CD8-positive, alpha-beta memory T cell (primary cell): ENCODE results near the gene IGF2. TPM values are rescaled to one million over a fixed set of nuclear protein-coding genes. Genes with fewer than 3 reads are reported as not detected.

Experiments
- CTCF ChIA-PET: fragments of 350-600 bp; sonication (Branson Sonifier 250); formaldehyde crosslinking; loops from one replicate; lab custom pipeline; 2021; ENCODE audit warnings: antibody characterized with exemption; lab: Charles Lee
- POLR2A ChIA-PET: fragments of 350-600 bp; sonication (Branson Sonifier 250); formaldehyde crosslinking; loops from one replicate; lab custom pipeline; 2021; ENCODE audit warnings: antibody characterized with exemption; lab: Charles Lee
- DNase-seq, 5 donors: peaks; one replicate each; pipeline versions ENCODE4 v3.0.0 to v3.0.0-alpha.2; 2020 to 2022; ENCODE audit warnings: mixed read lengths in 1 of 5
- H3K27ac ChIP-seq: one replicate; pipeline ENCODE4 v1.7.0; 2013; ENCODE audit warnings: low read depth, mild to moderate bottlenecking, low read length, moderate library complexity
- H3K27me3 ChIP-seq: 2 replicates; pipeline ENCODE4 v1.7.0; 2013; ENCODE audit warnings: low read length, mild to moderate bottlenecking; ENCODE audit not compliant: insufficient read depth, poor library complexity, severe bottlenecking
- H3K36me3 ChIP-seq: 2 replicates; pipeline ENCODE4 v1.7.0; 2013; ENCODE audit warnings: mild to moderate bottlenecking, low read length, moderate library complexity; ENCODE audit not compliant: insufficient read depth
- H3K4me1 ChIP-seq: 2 replicates; pipeline ENCODE4 v1.7.0; 2013; ENCODE audit warnings: mild to moderate bottlenecking, low read length, moderate library complexity; ENCODE audit not compliant: insufficient read depth
- H3K4me3 ChIP-seq: 2 replicates; pipeline ENCODE4 v1.7.0; 2013; ENCODE audit warnings: mild to moderate bottlenecking, low read length
- H3K9me3 ChIP-seq: 2 replicates; pipeline ENCODE4 v1.7.0; 2013; ENCODE audit warnings: mild to moderate bottlenecking, low read length
- H3K27ac Mint-ChIP-seq, 8 donors: one replicate each; pipeline ENCODE4 v1.8.0; 2020 to 2021; ENCODE audit warnings: mixed read lengths in 8 of 8, mild to moderate bottlenecking in 6 of 8, inconsistent platforms in 3 of 8, moderate library complexity in 3 of 8
- H3K27me3 Mint-ChIP-seq, 2 donors: one replicate each; pipeline ENCODE4 v1.8.0; 2020 to 2021; ENCODE audit warnings: mixed read lengths in 2 of 2, mild to moderate bottlenecking in 1 of 2, moderate library complexity in 1 of 2
- H3K36me3 Mint-ChIP-seq, 3 donors: one replicate each; pipeline ENCODE4 v1.8.0; 2020 to 2021; ENCODE audit warnings: mixed read lengths in 3 of 3, inconsistent platforms in 1 of 3, mild to moderate bottlenecking in 1 of 3
- H3K4me1 Mint-ChIP-seq, 3 donors: one replicate each; pipeline ENCODE4 v1.8.0; 2020 to 2021; ENCODE audit warnings: mixed read lengths in 3 of 3, inconsistent platforms in 1 of 3, mild to moderate bottlenecking in 1 of 3
- H3K4me3 Mint-ChIP-seq, 7 donors: one replicate each; pipeline ENCODE4 v1.8.0; 2020 to 2021; ENCODE audit warnings: mixed read lengths in 7 of 7, mild to moderate bottlenecking in 6 of 7, moderate library complexity in 4 of 7, inconsistent platforms in 2 of 7
- H3K9me3 Mint-ChIP-seq, 5 donors: one replicate each; pipeline ENCODE4 v1.8.0; 2020 to 2022; ENCODE audit warnings: mixed read lengths in 5 of 5, mild to moderate bottlenecking in 3 of 5, moderate library complexity in 2 of 5, inconsistent platforms in 1 of 5
- polyA plus RNA-seq: library from polyadenylated mRNA; unstranded; fragments of 300-500 nt; fragmentation: Illumina TruSeq; gene quantifications from one replicate; pipeline ENCODE4 v1.2.3, GENCODE V29; 2021
- total RNA-seq, 2 experiments: library from RNA; stranded (reverse); gene quantifications; one replicate each; pipeline ENCODE4 v1.2.3, GENCODE V29; 2021

IGF2 gene
- total and polyA plus RNA-seq, 3 experiments from 2014 or later, result 3.3 to 3.5 TPM; not detected in 1

DNA sequence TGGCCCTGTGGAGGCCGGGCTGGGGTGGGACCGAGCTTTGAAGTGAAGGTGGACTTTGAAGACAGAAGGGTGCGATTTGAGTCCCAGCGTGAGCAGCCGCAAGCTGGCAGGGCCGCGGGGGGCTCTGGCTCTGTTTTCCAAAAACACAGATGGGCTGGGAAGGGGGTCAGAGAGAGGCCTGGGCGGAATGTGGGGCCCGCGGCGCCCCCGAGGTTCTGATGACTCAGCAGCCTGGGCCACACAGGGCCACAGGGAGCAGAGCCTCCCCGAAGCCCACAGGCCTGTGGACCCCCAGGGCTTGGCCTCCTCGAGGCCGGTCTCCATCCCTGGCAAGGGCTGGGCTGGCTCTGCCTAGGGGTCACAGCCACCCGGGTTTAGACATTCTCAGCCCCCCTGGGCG, 15.7 kb upstream of the IGF2 start:
- H3K9me3 ChIP-seq, result no peaks in the 10 kb centered on the region
- peaks cover 12% of the 10 kb centered on the region for H3K27me3 ChIP-seq
- Mint-ChIP-seq H3K4me3 (no peak overlapping the region), H3K4me1 (peaks cover 7 to 8% (median 7%) of the 10 kb centered on the region in 3 donors), H3K9me3 (no peaks in the 10 kb centered on the region), H3K27ac (no peak overlapping the region), H3K27me3 (peaks cover 15 to 18% of the 10 kb centered on the region in 2 donors), H3K36me3 (no peaks in the 10 kb centered on the region)
- H3K36me3 ChIP-seq, result no peaks in the 10 kb centered on the region
- H3K4me1 ChIP-seq, result peaks cover 6% of the 10 kb centered on the region
- CTCF ChIA-PET, result interaction anchor here (1.0 to 9.0 kb wide), 4 partner anchors 118 to 462 kb away, joined by 4 to 141 read pairs (median 44); no protein-coding TSS in a partner anchor
- no peak overlapping the region for H3K4me3 ChIP-seq
- no peak overlapping the region for H3K27ac ChIP-seq
- DNase-seq, result no peak
- POLR2A ChIA-PET, result no interaction called here

GRCh38 chr11:2154195-2154585, 15.0 kb upstream of the IGF2 start:
- peaks cover 19% of the 10 kb centered on the region in 2 donors for H3K27me3 Mint-ChIP-seq
- H3K27ac Mint-ChIP-seq, result no peak overlapping the region
- ChIA-PET POLR2A (no interaction called here), CTCF (interaction anchor here (1.4 to 9.0 kb wide), 6 partner anchors 117 to 501 kb away, joined by 3 to 141 read pairs (median 48); partner anchors contain the start of gene SYT8)
- Histone ChIP-seq H3K27ac (no peak overlapping the region), H3K4me1 (peaks cover 6% of the 10 kb centered on the region), H3K36me3 (no peaks in the 10 kb centered on the region), H3K9me3 (no peaks in the 10 kb centered on the region), H3K4me3 (no peak overlapping the region), H3K27me3 (peaks cover 13% of the 10 kb centered on the region)
- no peaks in the 10 kb centered on the region for H3K36me3 Mint-ChIP-seq
- peaks cover 7 to 8% (median 7%) of the 10 kb centered on the region in 3 donors for H3K4me1 Mint-ChIP-seq
- H3K4me3 Mint-ChIP-seq, result no peak overlapping the region
- DNase-seq, result no peak
- H3K9me3 Mint-ChIP-seq, result no peaks in the 10 kb centered on the region

DNA sequence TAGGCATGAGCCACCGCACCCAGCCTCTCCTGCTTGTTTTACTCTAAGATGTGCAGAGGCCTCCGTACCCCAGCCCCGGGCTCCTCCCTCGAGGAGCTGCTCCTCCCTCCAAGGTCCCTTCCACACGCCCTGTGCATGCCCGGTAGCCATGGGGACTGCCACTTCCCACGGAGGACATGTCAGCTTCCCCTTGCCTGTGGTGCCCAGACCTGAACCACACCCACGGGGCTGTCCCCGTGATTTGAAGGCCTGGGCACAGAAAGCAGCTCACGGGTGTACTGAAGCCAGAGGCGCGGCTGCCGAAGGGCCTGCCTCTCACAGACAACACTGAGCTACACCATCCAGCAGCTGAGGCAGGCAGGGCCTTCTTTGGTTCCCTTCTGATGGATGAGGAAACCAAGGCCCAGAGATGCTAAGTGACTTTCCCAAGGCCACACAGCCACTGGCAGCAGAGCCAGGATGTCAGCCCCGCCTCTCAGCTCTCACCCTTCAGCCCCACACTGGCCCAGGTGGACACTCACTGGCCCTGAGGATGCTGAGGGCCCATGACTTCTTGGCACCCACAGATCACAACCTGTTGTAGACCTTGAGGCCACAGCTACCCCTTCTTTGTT, 14.5 kb upstream of the IGF2 start:
- H3K36me3 Mint-ChIP-seq, result no peaks in the 10 kb centered on the region
- Histone ChIP-seq H3K36me3 (no peaks in the 10 kb centered on the region), H3K4me3 (no peak overlapping the region), H3K27me3 (peaks cover 13% of the 10 kb centered on the region), H3K27ac (no peak overlapping the region), H3K4me1 (peaks cover 6% of the 10 kb centered on the region), H3K9me3 (no peaks in the 10 kb centered on the region)
- POLR2A ChIA-PET, result no interaction called here
- H3K4me3 Mint-ChIP-seq, result no peak overlapping the region
- CTCF ChIA-PET, result interaction anchor here (1.0 to 9.0 kb wide), 9 partner anchors 13 to 501 kb away, joined by 3 to 141 read pairs (median 12); partner anchors contain the start of gene SYT8
- H3K27ac Mint-ChIP-seq, result no peak overlapping the region
- peaks cover 19 to 23% of the 10 kb centered on the region in 2 donors for H3K27me3 Mint-ChIP-seq
- H3K9me3 Mint-ChIP-seq, result no peaks in the 10 kb centered on the region
- H3K4me1 Mint-ChIP-seq, result peaks cover 7 to 8% (median 7%) of the 10 kb centered on the region in 3 donors
- no peak for DNase-seq

DNA sequence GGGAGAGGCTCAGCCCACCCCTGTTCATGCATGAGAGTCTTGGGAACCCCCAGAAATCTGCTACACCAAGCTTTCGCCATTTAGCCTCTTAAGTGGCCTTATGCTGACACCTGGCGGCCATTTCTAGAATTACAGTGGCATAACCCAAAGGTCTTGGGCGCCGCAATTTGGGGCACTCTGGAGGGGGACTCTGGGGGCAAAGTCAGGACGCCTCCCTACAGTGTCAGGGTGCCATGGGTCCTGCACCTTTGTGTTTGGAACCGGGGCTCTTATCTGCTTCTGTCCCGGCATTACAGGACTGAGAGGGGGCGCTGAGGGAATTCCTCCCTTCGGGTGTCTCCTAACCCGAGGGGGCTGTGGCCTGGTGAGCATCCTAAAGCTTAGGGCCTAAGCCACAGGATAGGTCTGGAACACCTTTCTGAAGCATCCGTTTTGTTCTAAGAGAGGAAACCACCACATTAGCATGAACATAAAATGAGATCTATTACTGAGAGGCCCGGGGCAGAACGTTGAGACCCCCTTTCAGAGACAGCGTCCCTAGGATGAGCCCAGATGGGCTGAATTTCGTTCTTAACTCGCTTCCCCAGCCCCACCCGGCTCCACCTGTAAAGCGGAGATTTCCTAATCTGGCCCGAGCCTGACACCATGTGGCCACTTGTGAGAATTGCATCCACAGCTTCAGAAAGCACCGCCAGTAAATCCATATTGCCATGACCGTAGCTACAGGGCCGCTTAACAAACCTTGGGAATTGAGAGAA, 12.5 kb upstream of the IGF2 start:
- Histone ChIP-seq H3K9me3 (no peaks in the 10 kb centered on the region), H3K4me1 (peaks cover 6% of the 10 kb centered on the region), H3K27ac (no peak overlapping the region), H3K27me3 (peaks cover 13% of the 10 kb centered on the region), H3K4me3 (peak overlapping the region; percentile 23), H3K36me3 (no peaks in the 10 kb centered on the region)
- Mint-ChIP-seq H3K36me3 (no peaks in the 10 kb centered on the region), H3K4me1 (peaks cover 7 to 8% (median 7%) of the 10 kb centered on the region in 3 donors), H3K9me3 (no peaks in the 10 kb centered on the region), H3K4me3 (peak overlapping the region in 6 of 7 donors; percentile 30 to 81 (median 58)), H3K27ac (peak overlapping the region in 3 of 8 donors; percentile 51 to 79 (median 61)), H3K27me3 (peaks cover 24 to 32% of the 10 kb centered on the region in 2 donors)
- ChIA-PET CTCF (interaction anchor here (0.6 to 9.0 kb wide), 50 partner anchors 8 to 1258 kb away, joined by 3 to 141 read pairs (median 4); partner anchors contain the start of genes IGF2, LSP1, SYT8 and TNNI2), POLR2A (interaction anchor here (0.7 to 1.2 kb wide), 3 partner anchors 112 to 269 kb away, joined by 3 to 4 read pairs (median 4); no protein-coding TSS in a partner anchor)
- DNase-seq, result peak; percentile 67 to 86 (median 71)

DNA sequence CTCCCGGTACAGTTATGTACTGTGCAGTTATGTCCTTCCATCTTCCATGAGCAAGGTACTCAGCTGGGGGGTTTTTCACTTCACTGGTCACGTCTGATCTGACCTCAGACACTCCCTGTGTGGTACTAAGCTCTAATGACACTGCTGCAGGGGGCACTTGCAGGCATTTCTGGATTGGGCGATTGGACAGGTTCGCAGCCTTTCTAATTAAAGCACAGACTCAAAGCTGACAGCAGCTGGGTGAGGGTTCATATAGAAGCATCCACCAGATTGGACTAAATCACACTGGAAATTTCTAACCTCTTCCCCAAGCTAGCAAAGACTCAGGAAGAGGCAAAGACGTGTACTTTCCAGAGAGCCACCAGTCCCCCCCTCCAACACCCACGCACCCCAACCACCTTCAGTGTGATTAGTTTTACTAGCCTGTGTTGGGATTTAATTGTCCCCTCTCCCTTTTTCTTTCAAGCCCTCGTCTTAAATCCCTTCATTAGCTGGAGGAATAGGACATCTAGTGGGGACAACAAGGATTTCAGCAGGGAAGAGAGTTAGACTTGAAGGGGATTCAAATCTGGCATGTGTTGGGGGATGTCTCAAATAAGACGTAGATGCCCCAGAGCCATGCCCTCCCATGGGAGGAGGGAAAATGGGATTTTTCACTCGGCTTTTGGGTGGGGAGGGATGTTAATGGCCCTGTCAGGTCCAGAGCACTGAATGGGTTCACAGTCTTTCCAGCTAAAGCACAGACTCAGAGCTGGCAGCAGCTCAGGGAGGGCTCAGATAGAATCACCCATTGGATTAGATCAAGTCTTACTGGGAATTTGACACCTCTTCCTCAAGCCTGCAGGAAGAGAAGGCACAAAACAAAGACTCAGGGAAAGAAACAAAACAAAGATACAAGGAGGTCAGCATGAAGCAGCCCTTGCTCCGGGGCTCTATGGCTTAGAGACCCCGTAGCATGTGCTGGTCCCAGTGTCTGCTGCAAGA, 11.0 kb upstream of the IGF2 start:
- Histone ChIP-seq H3K27ac (no peak overlapping the region), H3K4me3 (no peak overlapping the region), H3K36me3 (no peaks in the 10 kb centered on the region), H3K27me3 (peaks cover 24% of the 10 kb centered on the region), H3K4me1 (peaks cover 6% of the 10 kb centered on the region), H3K9me3 (no peaks in the 10 kb centered on the region)
- Mint-ChIP-seq H3K27me3 (peaks cover 38 to 45% of the 10 kb centered on the region in 2 donors), H3K36me3 (no peaks in the 10 kb centered on the region), H3K27ac (no peak overlapping the region), H3K9me3 (no peaks in the 10 kb centered on the region), H3K4me3 (no peak overlapping the region), H3K4me1 (peaks cover 7 to 8% (median 7%) of the 10 kb centered on the region in 3 donors)
- ChIA-PET CTCF (interaction anchor here (0.7 to 9.0 kb wide), 16 partner anchors 10 to 497 kb away, joined by 3 to 141 read pairs (median 6); partner anchors contain the start of genes IGF2, SYT8 and TSSC4), POLR2A (interaction anchor here (0.6 kb wide), 1 partner anchor 456 kb away, joined by 3 read pairs; no protein-coding TSS in a partner anchor)
- no peak for DNase-seq

DNA sequence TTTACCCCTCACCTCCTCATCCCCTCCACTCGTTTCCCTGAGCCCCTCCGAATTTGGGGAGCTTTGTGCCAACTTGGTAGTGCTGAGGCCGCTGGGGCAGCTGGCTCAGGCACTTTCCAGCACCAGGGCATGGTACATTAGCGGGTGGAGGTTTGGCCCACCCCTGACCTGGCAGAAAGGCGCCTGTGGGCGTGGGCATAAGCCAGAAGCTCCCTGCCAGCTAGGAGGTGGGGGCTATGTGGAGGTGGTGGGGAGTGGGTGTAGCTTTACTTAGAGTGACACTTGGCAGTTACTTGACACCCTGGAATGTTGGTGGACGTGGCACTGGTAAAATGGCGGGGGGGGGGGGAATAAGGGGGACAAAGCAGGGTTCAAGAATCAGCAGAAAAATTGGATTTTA, 10.3 kb upstream of the IGF2 start:
- Mint-ChIP-seq H3K27ac (no peak overlapping the region), H3K27me3 (peaks cover 40 to 52% of the 10 kb centered on the region in 2 donors), H3K9me3 (no peaks in the 10 kb centered on the region), H3K4me3 (no peak overlapping the region), H3K4me1 (peaks cover 7 to 9% (median 7%) of the 10 kb centered on the region in 3 donors), H3K36me3 (no peaks in the 10 kb centered on the region)
- no peak for DNase-seq
- H3K4me3 ChIP-seq, result no peak overlapping the region
- no peaks in the 10 kb centered on the region for H3K36me3 ChIP-seq
- H3K9me3 ChIP-seq, result no peaks in the 10 kb centered on the region
- peaks cover 6% of the 10 kb centered on the region for H3K4me1 ChIP-seq
- no peak overlapping the region for H3K27ac ChIP-seq
- ChIA-PET POLR2A (interaction anchor here (0.6 kb wide), 1 partner anchor 456 kb away, joined by 3 read pairs; no protein-coding TSS in a partner anchor), CTCF (interaction anchor here (1.0 to 9.0 kb wide), 5 partner anchors 112 to 530 kb away, joined by 3 to 141 read pairs (median 65); partner anchors contain the start of gene SYT8)
- peaks cover 30% of the 10 kb centered on the region for H3K27me3 ChIP-seq

- Mint-ChIP-seq H3K4me3 (no peak overlapping the region), H3K27me3 (peaks cover 39 to 56% of the 10 kb centered on the region in 2 donors), H3K9me3 (no peaks in the 10 kb centered on the region), H3K27ac (no peak overlapping the region), H3K36me3 (no peaks in the 10 kb centered on the region), H3K4me1 (peaks cover 7 to 11% (median 7%) of the 10 kb centered on the region in 3 donors)
- Histone ChIP-seq H3K36me3 (no peaks in the 10 kb centered on the region), H3K4me1 (peaks cover 6% of the 10 kb centered on the region), H3K27ac (no peak overlapping the region), H3K9me3 (no peaks in the 10 kb centered on the region), H3K4me3 (no peak overlapping the region), H3K27me3 (peaks cover 30% of the 10 kb centered on the region)
- ChIA-PET CTCF (interaction anchor here (1.0 to 9.0 kb wide), 3 partner anchors 111 to 529 kb away, joined by 3 to 141 read pairs (median 85); no protein-coding TSS in a partner anchor), POLR2A (no interaction called here)
- no peak for DNase-seq
These were observed 9.4 kb upstream of the IGF2 start for GRCh38 chr11:2148595-2148994.
